GM18858 (cell line): ENCODE measurements around the gene MMAB.

ENCODE experiments used
- ATAC-seq: cut with Tn5 transposase; IDR thresholded peaks from one replicate; pipeline ENCODE4 v1.9.1; 2021; ENCODE audit not compliant: unreplicated experiment

Gene MMAB

GRCh38 chr12:109518820-109519665, 54.3 kb downstream of the MMAB start:
- ATAC-seq = no peak

GRCh38 chr12:109517619-109518018, 55.7 kb downstream of the MMAB start:
- no peak for ATAC-seq

- ATAC-seq = no peak
Observed at GRCh38 chr12:109513977-109514376, 59.3 kb downstream of the MMAB start.

- ATAC-seq = no peak
Observed at GRCh38 chr12:109513051-109513450, 60.3 kb downstream of the MMAB start.

- ATAC-seq = no peak
Observed at GRCh38 chr12:109512608-109513007, 60.7 kb downstream of the MMAB start.

GRCh38 chr12:109510196-109510595, 63.1 kb downstream of the MMAB start:
- no peak for ATAC-seq

GRCh38 chr12:109504068-109504467, 69.2 kb downstream of the MMAB start:
- ATAC-seq = no peak
